ENCODE measurements around the gene NPAS3.

NPAS3 gene

DNA sequence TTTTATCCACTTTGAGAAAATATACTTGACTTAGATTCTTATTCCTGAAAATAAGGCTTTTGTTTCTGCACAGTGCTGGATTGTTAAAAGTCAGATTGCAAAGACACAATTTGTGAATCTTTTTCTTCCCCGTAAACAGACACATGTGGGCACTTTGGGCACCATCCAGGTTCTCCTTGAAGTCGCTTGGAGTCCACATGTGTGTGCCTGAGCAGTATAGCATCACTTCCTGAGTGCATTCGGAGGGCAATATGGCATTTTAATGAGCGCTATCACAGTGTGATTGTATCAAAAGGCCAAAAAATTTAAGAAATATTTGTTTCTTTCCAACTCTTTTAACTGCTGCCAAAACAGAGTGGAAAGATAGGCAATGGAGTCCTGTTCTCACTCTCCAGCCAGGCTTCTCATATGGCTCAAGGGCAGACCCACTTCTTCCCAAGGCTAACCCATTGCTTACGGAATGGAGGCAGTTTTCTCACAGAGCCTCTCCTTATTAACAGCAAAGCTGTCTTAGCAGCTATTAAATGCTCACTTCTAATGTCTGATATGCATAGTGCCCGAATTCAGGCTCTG lies 615.1 kb downstream of the NPAS3 start:
- no peaks in the 10 kb centered on the region for H3K4me1 ChIP-seq (ENCODE audit: control insufficient read depth, insufficient read depth, low read length)
- ChIA-PET POLR2A (no interaction called here), CTCF (no interaction called here)
- H3K27ac ChIP-seq (ENCODE audit: extremely low read depth, low read depth, low read length), result no peak overlapping the region
- H3K9me3 ChIP-seq (ENCODE audit: control insufficient read depth, insufficient read depth, low read depth, low read length), result no peaks in the 10 kb centered on the region
- no peak overlapping the region for H3K4me3 ChIP-seq (ENCODE audit: low read depth, low read length)
- TF ChIP-seq ZNF239 (tag by site-specific recombination; IDR thresholded peaks at IDR 0.05) (no peak), ZNF707 (tag by site-specific recombination; IDR thresholded peaks at IDR 0.05) (no peak), ZNF266 (tag by site-specific recombination; IDR thresholded peaks at IDR 0.05; ENCODE audit: low read depth) (no peak), ZNF548 (tag by site-specific recombination; IDR thresholded peaks at IDR 0.05) (no peak), GLI4 (tag by site-specific recombination; IDR thresholded peaks at IDR 0.05) (no peak), SP2 (tag by site-specific recombination; IDR thresholded peaks at IDR 0.05) (no peak), ZNF423 (tag by site-specific recombination; IDR thresholded peaks at IDR 0.05) (no peak)
- TF ChIP-seq, protein P1, sequence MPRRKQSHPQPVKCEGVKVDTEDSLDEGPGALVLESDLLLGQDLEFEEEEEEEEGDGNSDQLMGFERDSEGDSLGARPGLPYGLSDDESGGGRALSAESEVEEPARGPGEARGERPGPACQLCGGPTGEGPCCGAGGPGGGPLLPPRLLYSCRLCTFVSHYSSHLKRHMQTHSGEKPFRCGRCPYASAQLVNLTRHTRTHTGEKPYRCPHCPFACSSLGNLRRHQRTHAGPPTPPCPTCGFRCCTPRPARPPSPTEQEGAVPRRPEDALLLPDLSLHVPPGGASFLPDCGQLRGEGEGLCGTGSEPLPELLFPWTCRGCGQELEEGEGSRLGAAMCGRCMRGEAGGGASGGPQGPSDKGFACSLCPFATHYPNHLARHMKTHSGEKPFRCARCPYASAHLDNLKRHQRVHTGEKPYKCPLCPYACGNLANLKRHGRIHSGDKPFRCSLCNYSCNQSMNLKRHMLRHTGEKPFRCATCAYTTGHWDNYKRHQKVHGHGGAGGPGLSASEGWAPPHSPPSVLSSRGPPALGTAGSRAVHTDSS (tag by site-specific recombination; IDR thresholded peaks at IDR 0.05), result no peak
- H3K36me3 ChIP-seq (ENCODE audit: control insufficient read depth in 2 of 2, insufficient read depth in 1 of 2, low read length in 2 of 2), result no peaks in the 10 kb centered on the region

DNA sequence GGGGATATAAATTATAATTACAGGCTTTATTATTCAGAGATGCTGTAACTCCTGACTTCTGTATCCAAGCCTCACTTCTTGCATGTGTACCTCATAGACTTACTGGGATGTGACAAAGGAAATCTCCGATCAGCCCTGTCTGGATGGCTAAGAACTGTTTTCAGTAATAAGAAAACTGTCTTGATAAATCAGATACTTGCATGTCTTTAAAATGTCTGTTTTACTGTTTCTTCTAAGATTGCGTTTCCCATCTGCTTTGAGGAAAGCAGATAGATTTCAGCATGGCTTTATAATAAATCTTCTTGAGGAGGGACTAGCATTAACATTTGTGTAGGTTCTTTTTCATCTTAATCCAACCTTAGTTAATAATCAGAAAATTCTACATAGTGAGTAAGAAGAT lies 616.3 kb downstream of the NPAS3 start:
- Histone ChIP-seq H3K4me3 (ENCODE audit: low read depth, low read length) (no peak overlapping the region), H3K4me1 (ENCODE audit: control insufficient read depth, insufficient read depth, low read length) (0 out of 2 replicates have a peak, but pooled peaks cover 3% of the 10 kb centered on the region), H3K9me3 (ENCODE audit: control insufficient read depth, insufficient read depth, low read depth, low read length) (no peaks in the 10 kb centered on the region), H3K27ac (ENCODE audit: extremely low read depth, low read depth, low read length) (no peak overlapping the region), H3K36me3 (ENCODE audit: control insufficient read depth in 2 of 2, insufficient read depth in 1 of 2, low read length in 2 of 2) (no peaks in the 10 kb centered on the region)
- TF ChIP-seq SCRT2 (tag by site-specific recombination; IDR thresholded peaks at IDR 0.05) (no peak), TCF7L2 (IDR thresholded peaks at IDR 0.05; ENCODE audit: borderline replicate concordance, low read depth, low read length) (no peak), ZSCAN23 (tag by site-specific recombination; IDR thresholded peaks at IDR 0.05) (no peak), ZNF48 (tag by site-specific recombination; IDR thresholded peaks at IDR 0.05) (no peak), ZNF530 (tag by site-specific recombination; IDR thresholded peaks at IDR 0.05; ENCODE audit: low read depth) (no peak), PRDM1 (tag by site-specific recombination; IDR thresholded peaks at IDR 0.05) (no peak), ZNF548 (tag by site-specific recombination; IDR thresholded peaks at IDR 0.05) (no peak), ZNF146 (tag by site-specific recombination; IDR thresholded peaks at IDR 0.05) (no peak), ZNF311 (tag by site-specific recombination; IDR thresholded peaks at IDR 0.05; ENCODE audit: borderline replicate concordance) (no peak), ZNF600 (tag by site-specific recombination; IDR thresholded peaks at IDR 0.05) (no peak)
- TF ChIP-seq, protein P1 (tag by site-specific recombination; IDR thresholded peaks at IDR 0.05), result no peak
- TF ChIP-seq, protein P2, sequence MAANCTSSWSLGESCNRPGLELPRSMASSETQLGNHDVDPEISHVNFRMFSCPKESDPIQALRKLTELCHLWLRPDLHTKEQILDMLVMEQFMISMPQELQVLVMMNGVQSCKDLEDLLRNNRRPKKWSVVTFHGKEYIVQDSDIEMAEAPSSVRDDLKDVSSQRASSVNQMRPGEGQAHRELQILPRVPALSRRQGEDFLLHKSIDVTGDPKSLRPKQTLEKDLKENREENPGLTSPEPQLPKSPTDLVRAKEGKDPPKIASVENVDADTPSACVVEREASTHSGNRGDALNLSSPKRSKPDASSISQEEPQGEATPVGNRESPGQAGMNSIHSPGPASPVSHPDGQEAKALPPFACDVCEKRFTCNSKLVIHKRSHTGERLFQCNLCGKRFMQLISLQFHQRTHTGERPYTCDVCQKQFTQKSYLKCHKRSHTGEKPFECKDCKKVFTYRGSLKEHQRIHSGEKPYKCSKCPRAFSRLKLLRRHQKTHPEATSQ (tag by site-specific recombination; IDR thresholded peaks at IDR 0.05), result no peak
- TF ChIP-seq, protein P3, sequence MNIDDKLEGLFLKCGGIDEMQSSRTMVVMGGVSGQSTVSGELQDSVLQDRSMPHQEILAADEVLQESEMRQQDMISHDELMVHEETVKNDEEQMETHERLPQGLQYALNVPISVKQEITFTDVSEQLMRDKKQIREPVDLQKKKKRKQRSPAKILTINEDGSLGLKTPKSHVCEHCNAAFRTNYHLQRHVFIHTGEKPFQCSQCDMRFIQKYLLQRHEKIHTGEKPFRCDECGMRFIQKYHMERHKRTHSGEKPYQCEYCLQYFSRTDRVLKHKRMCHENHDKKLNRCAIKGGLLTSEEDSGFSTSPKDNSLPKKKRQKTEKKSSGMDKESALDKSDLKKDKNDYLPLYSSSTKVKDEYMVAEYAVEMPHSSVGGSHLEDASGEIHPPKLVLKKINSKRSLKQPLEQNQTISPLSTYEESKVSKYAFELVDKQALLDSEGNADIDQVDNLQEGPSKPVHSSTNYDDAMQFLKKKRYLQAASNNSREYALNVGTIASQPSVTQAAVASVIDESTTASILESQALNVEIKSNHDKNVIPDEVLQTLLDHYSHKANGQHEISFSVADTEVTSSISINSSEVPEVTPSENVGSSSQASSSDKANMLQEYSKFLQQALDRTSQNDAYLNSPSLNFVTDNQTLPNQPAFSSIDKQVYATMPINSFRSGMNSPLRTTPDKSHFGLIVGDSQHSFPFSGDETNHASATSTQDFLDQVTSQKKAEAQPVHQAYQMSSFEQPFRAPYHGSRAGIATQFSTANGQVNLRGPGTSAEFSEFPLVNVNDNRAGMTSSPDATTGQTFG (tag by site-specific recombination; IDR thresholded peaks at IDR 0.05; ENCODE audit: borderline replicate concordance), result no peak
- TF ChIP-seq, protein P4, sequence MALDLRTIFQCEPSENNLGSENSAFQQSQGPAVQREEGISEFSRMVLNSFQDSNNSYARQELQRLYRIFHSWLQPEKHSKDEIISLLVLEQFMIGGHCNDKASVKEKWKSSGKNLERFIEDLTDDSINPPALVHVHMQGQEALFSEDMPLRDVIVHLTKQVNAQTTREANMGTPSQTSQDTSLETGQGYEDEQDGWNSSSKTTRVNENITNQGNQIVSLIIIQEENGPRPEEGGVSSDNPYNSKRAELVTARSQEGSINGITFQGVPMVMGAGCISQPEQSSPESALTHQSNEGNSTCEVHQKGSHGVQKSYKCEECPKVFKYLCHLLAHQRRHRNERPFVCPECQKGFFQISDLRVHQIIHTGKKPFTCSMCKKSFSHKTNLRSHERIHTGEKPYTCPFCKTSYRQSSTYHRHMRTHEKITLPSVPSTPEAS (tag by site-specific recombination; IDR thresholded peaks at IDR 0.05), result no peak
- ChIA-PET POLR2A (no interaction called here), CTCF (no interaction called here)
